H1 (cell line): Measurements from ENCODE around the gene SLC2A13. TPM values are rescaled to one million over a fixed set of nuclear protein-coding genes. Genes with fewer than 3 reads are reported as not detected.

Source experiments
- SUZ12 ChIP-seq: fragments of 200-600 bp; sonication (generic); IDR thresholded peaks from 2 replicates; pipeline ENCODE4 v1.6.1; 2012; ENCODE audit warnings: mild to moderate bottlenecking, inconsistent platforms, low read length, moderate library complexity, mixed read lengths
- polyA plus RNA-seq, 7 experiments: library from polyadenylated mRNA; depleted of rRNA in 3 of 7; stranded (reverse) in 5 of 7; unstranded in 2 of 7; fragments of >200 nt in 5 of 7; fragments of 200-250 nt in 2 of 7; gene quantifications; 1 replicate in 5 of 7; 2 replicates in 1 of 7; 4 replicates in 1 of 7; pipeline versions ENCODE4 v1.2.1 to v1.2.3, GENCODE V29; 2011 to 2013; ENCODE audit warnings: missing spikeins in 2 of 7, mixed read lengths in 2 of 7
- total RNA-seq: library from RNA; stranded (reverse); fragmentation: NEBNext Ultra II Directional; extraction: Animal tissue kit (Norgen Biotek cat#: 25700); gene quantifications from 2 replicates; pipeline ENCODE4 v1.2.1, GENCODE V29; 2021

The SLC2A13 gene
- total and polyA plus RNA-seq, 2 of the 8 experiments (the other 6 are each of a cell fraction or from before 2014, with no cell fraction given), result 2.8 to 9.6 TPM

- TF ChIP-seq SUZ12, result no peak
These were observed 66.3 kb downstream of the SLC2A13 start (continued) for GRCh38 chr12:40039598-40039997.
